GM19099 (cell line): ENCODE measurements around the gene SEC23A.

Experiments
- POLR2A ChIP-seq: IDR thresholded peaks from 3 replicates; pipeline ENCODE4 v1.6.1; 2011; ENCODE audit warnings: low read depth; ENCODE audit not compliant: insufficient read length; ENCODE audit errors: extremely low read depth

SEC23A gene

GRCh38 chr14:39035336-39035735 is 67.7 kb downstream of the SEC23A start:
- TF ChIP-seq POLR2A: no peak

DNA sequence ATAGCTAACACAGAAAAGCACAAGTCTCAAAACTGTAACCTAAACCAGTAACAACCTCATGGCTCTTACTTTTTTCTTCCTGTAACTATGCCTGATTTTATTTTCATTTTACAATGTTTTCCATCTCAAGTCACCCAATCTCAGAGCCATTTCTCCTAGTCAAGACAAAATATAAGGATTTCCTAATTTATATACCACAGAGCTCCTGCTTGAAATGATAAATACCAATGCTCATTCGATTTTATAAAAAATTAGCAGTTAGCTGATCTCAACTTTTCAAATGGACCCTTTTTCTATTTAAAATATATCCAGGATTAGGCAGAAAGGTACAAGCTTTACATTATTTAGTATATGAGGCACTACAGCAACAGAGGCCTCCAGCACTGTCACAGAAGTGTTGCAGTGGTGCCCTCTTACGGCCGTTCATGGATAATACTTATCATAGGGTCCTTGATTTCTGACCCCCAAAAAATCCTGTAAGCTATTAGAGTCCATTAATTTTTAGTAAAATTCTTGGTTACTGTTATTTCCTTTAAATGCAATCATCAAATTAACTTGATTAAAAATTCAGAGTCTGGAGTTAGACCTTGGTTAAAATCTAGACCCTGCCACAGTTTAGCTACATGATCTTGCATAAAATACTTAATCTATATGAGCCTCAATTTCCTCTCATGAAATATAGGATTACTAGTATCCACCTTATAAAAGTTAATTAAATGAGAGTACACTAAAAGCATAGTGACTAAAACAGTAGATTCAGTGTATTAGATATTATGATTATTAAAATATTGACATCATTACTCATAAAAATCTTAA is 68.3 kb downstream of the SEC23A start:
- no peak for TF ChIP-seq POLR2A

DNA sequence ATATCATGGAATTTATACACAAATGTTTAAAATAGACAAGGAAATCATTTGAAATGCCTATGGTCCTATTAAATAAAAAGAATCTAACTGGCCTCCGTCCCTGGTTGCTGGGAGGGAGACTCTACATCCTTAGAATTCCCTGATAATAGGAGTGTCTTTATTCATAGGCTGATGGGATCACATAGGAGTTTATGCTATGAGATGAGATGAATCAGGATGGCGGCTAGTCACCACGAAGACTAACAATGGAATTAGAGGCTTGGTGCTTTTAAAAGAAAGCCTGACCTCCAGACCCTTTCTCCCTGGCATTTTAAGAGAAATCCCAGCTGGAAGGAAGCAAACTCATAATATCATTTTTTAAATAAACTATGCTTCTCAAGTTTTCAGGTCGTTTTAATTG is 69.7 kb downstream of the SEC23A start:
- no peak for TF ChIP-seq POLR2A

DNA sequence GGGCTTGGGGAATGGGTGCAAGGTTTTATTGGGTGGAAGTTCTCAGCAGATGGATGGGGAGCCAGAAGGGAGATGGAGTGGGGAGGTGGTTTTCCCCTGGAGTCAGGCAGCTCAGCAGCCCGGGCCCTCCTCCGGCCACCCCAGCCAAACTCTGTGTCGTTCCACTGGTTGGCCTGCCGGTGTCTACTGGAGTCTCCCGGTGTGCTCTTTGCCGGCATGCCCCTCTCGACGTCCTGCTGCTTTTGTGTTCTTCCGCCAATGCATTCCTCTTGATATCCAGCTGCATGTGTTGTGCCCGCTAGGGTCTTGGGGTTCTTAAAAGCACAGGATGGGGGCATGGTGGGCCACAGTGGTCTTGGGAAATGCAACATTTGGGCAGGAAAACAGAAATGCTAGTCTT is 72.8 kb downstream of the SEC23A start:
- TF ChIP-seq POLR2A: no peak

DNA sequence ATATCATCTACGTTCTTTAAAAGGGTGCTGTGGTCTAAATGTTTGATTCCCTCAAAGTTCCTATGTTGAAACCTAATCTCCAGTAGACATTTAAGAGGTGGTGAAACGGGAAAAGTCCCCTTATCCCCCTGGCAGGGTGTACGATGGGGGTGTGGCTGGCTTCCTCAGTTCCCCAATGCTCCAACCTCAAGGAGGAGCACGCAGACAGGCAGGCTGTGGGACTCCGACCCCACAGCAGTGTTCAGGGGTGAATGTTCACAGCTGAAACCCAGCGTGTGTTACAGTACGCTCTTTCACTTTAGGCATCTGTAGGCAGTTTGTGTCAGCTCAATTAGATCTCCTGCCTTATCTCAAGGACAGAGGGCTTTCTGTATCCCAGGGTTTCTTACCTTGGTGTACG is 73.2 kb downstream of the SEC23A start:
- TF ChIP-seq POLR2A: no peak

GRCh38 chr14:39028620-39029019 is 74.4 kb downstream of the SEC23A start:
- TF ChIP-seq POLR2A: no peak

DNA sequence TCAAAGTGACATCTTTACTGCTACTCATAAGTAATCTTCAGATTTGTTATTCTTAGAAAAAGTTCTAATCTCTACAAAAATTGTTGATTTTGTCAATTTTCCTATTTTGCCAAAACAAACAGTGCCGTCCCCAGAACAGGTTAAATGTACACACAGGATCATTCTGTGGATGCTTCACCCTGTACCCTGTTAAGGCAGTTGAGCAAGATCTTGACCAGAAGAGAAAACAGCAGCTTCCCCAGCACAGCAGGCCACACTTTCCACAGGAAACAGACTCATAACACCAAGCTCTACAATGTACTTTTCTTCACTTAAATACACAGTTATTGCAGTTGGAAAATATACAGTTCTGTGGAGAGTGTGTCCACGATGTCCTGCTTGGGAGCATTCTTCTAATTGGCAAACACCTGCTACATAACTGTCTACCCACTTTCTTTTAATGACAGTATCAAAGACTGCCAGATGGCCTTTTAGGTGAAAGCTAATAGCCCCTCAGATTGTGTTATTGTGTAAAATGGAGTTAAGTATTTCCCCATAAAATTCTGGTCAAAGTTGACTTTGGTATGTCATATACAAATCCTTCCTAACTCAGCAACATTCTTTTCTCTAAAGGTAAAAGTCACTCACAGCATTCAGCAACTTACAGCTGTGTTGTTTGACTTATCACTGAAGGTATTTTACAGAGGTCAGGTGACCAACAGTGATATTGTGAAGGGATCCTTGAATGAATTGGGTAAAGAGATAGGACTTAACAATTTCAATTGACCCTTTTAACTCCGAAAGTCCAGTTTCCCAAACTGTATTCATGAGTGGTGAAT is 77.0 kb downstream of the SEC23A start:
- no peak for TF ChIP-seq POLR2A

- no peak for TF ChIP-seq POLR2A
Observed at GRCh38 chr14:39025250-39025809, 77.7 kb downstream of the SEC23A start.

- TF ChIP-seq POLR2A: no peak
Observed at GRCh38 chr14:39023939-39024871, 78.8 kb downstream of the SEC23A start.

GRCh38 chr14:39016733-39017095 is 86.3 kb downstream of the SEC23A start:
- no peak for TF ChIP-seq POLR2A

DNA sequence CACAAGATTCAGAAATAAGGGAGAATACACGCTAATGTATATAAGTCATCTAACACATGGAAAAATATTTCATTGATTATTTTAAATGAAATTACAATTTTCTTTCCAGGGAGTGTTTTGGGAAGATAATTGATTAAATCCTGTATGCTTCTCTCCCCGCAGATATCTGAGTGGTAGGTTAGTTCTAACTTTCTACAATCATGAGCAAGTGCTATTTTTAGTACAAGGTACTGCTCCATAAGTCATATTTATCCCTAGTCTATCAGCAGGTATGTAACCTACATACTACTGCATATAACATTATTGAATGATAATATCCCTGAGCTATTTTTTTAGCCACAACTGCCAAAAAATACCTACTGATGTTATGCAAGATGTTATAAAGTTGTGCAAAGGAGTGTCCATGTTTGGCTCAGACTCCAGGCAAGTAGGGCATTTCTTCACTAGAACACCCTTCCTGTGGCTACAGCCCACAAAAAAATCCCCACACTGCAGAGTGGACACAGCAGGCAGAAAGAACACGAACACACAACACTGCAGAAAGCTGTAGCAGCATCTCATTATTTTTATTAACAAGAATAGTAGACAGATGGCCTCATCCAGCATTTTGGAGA is 87.0 kb downstream of the SEC23A start:
- no peak for TF ChIP-seq POLR2A

DNA sequence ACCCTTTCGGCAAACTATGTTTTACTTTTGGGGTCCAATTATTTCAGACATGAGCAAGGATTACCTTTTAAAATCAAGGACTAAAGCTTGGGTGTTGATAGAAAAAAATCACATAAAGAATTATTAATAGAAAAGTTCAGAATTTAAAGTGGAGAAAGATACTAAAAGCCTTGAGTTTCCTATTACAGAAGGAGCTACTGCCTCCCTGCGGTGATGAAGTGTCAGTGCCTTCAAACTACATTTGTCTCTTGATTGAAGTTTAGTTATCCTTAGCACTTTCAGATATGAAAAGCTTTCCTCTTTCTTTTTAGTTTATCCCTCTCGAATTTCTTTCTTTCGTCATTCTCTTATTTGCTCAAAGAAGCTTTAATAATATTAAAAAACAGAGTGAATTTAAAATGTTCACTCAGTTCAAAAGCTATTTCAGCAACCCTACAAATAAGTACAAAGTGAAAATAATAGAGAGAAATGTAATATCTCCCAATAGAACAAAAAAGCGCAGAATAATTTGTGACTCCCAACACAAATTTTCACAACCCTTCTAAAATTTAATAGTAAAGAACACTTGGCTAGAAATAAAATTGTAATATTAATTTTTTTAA is 87.6 kb downstream of the SEC23A start:
- no peak for TF ChIP-seq POLR2A

DNA sequence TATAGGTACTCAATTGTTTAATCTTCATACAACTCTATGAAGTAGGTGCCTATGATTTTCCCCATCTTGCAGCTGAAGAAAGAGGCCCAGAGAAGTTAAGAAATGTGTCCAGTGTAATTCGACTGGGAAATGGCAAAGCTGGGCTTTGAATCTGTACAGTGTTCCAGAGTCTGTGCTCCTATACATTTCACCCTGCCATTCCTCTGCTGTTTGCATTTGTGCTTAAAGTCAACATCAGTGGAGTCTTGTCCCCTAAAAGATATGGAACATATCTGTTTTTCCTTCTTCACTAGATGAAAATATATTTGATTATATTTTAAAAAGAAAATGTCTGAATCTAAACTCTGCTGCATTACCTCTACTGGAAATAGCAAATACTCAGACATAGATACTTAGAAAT is 88.6 kb downstream of the SEC23A start:
- TF ChIP-seq POLR2A: no peak

GRCh38 chr14:39006721-39007410 is 96.2 kb downstream of the SEC23A start:
- TF ChIP-seq POLR2A: no peak
